PC-9 (cell line): ENCODE data around the gene TNFSF13B. TPM values are rescaled to one million over a fixed set of nuclear protein-coding genes. Genes with fewer than 3 reads are reported as not detected.
"Not testable (repeated sequence)": the region's sequence is repeated elsewhere in the genome, so short reads cannot be mapped to it uniquely, and the experiment has no call there.

ENCODE experiments used
- BruUV-seq: library from RNA; stranded (reverse); fragments of 400-500 nt; replicated peaks from 2 replicates; lab custom pipeline; 2021; lab: Mats Ljungman, UMichigan
- CTCF ChIA-PET: fragments of 300-600 bp; sonication (Branson Sonifier 250); formaldehyde crosslinking; loops from one replicate; lab custom pipeline; 2022; ENCODE audit warnings: antibody characterized with exemption; lab: Charles Lee
- POLR2A ChIA-PET: fragments of 300-600 bp; sonication (Branson Sonifier 250); formaldehyde crosslinking; loops from one replicate; lab custom pipeline; 2022; ENCODE audit warnings: antibody characterized with exemption; ENCODE audit not compliant: unreplicated experiment; lab: Charles Lee
- DNase-seq, 2 experiments: peaks; one replicate each; pipeline versions ENCODE4 v3.0.0 to v3.0.0-alpha.2; 2015 to 2022; ENCODE audit warnings: mixed read lengths in 1 of 2
- H2AFZ ChIP-seq: fragments of 200-600 bp; sonication (generic); 2 replicates; pipeline ENCODE4 v1.8.1; 2017; ENCODE audit warnings: antibody characterized with exemption
- H3F3A ChIP-seq: fragments of 200-600 bp; sonication (generic); 2 replicates; pipeline ENCODE4 v1.8.1; 2017; ENCODE audit warnings: antibody characterized with exemption, mild to moderate bottlenecking, low read depth; ENCODE audit not compliant: insufficient read depth
- H3K27ac ChIP-seq: fragments of 200-600 bp; sonication (generic); 2 replicates; pipeline ENCODE4 v1.6.1; 2016; ENCODE audit warnings: mixed run types
- H3K27me3 ChIP-seq: fragments of 200-600 bp; sonication (generic); 2 replicates; pipeline ENCODE4 v1.6.1; 2016; ENCODE audit warnings: low read depth, mixed run types; ENCODE audit not compliant: insufficient read depth
- H3K36me3 ChIP-seq: fragments of 200-600 bp; sonication (generic); 2 replicates; pipeline ENCODE4 v1.6.1; 2016; ENCODE audit warnings: low read depth, mixed run types
- H3K4me1 ChIP-seq: fragments of 200-600 bp; sonication (generic); replicated peaks from 2 replicates; pipeline ENCODE4 v1.6.1; 2016; ENCODE audit warnings: mixed run types; ENCODE audit not compliant: insufficient read depth
- H3K4me2 ChIP-seq: fragments of 200-600 bp; sonication (generic); 2 replicates; pipeline ENCODE4 v1.6.1; 2017; ENCODE audit warnings: mixed run types
- H3K4me3 ChIP-seq: fragments of 200-600 bp; sonication (generic); 2 replicates; pipeline ENCODE4 v1.6.1; 2016; ENCODE audit warnings: mixed run types
- H3K79me2 ChIP-seq: fragments of 200-600 bp; sonication (generic); 2 replicates; pipeline ENCODE4 v1.6.1; 2017; ENCODE audit warnings: low read depth, mixed run types
- H3K9me2 ChIP-seq: fragments of 200-600 bp; sonication (generic); 2 replicates; pipeline ENCODE4 v1.8.1; 2017; ENCODE audit warnings: mild to moderate bottlenecking; ENCODE audit not compliant: insufficient read depth
- H3K9me3 ChIP-seq: fragments of 200-600 bp; sonication (generic); 2 replicates; pipeline ENCODE4 v1.8.1; 2016; ENCODE audit warnings: low read depth; ENCODE audit not compliant: insufficient read depth
- H4K20me1 ChIP-seq: fragments of 200-600 bp; sonication (generic); 2 replicates; pipeline ENCODE4 v1.8.1; 2017; ENCODE audit not compliant: insufficient read depth
- CTCF ChIP-seq: fragments of 200-600 bp; sonication (generic); conservative IDR thresholded peaks from 2 replicates; pipeline ENCODE4 v1.6.1; 2017; ENCODE audit warnings: mixed run types, antibody characterized with exemption, mild to moderate bottlenecking, moderate library complexity
- EZH2 ChIP-seq: fragments of 200-600 bp; sonication (generic); IDR thresholded peaks from 2 replicates; pipeline ENCODE4 v1.8.0; 2017; ENCODE audit warnings: antibody characterized with exemption, low read depth
- intact Hi-C: fragments of 100-400 bp; cut with micrococcal nuclease; formaldehyde crosslinking; loops from one replicate; pipeline ENCODE4 v1.10.0; 2022; ENCODE audit not compliant: unreplicated experiment
- total RNA-seq: library from RNA; stranded (reverse); gene quantifications from 2 replicates; pipeline ENCODE4 v1.2.3, GENCODE V29; 2021

Gene TNFSF13B
- total RNA-seq, 1 experiment from 2014 or later = 2.0 TPM

GRCh38 chr13:108305655-108306054 is 36.1 kb downstream of the TNFSF13B start:
- intact Hi-C loops = no loop called here
- no TSS peak for BruUV-seq
- Histone ChIP-seq H3K4me2 (no peak overlapping the region), H3F3A (no peaks in the 10 kb centered on the region), H2AFZ (no peak overlapping the region), H3K27ac (no peak overlapping the region), H3K79me2 (no peaks in the 10 kb centered on the region), H3K4me3 (no peak overlapping the region), H3K36me3 (no peaks in the 10 kb centered on the region), H3K9me3 (no peaks in the 10 kb centered on the region), H3K27me3 (no peaks in the 10 kb centered on the region), H3K9me2 (no peaks in the 10 kb centered on the region), H3K4me1 (no peaks in the 10 kb centered on the region), H4K20me1 (no peaks in the 10 kb centered on the region)
- CTCF ChIA-PET = no interaction called here
- TF ChIP-seq EZH2 (no peak), CTCF (no peak)
- POLR2A ChIA-PET = no interaction called here
- DNase-seq = no peak

- no peak overlapping the region for H3K27ac ChIP-seq
- no TSS peak for BruUV-seq
- ChIA-PET CTCF (no interaction called here), POLR2A (no interaction called here)
- no peak overlapping the region for H3K4me2 ChIP-seq
- no peak overlapping the region for H2AFZ ChIP-seq
- H3K36me3 ChIP-seq = no peaks in the 10 kb centered on the region
- peaks cover 2% of the 10 kb centered on the region; the same call in 1 of the 2 replicates for H3K9me3 ChIP-seq
- TF ChIP-seq EZH2 (no peak), CTCF (no peak)
- H3K27me3 ChIP-seq = no peaks in the 10 kb centered on the region
- DNase-seq = no peak
- H3K9me2 ChIP-seq = no peaks in the 10 kb centered on the region
- no peaks in the 10 kb centered on the region for H3K79me2 ChIP-seq
- H3K4me3 ChIP-seq = no peak overlapping the region
- H3F3A ChIP-seq = no peaks in the 10 kb centered on the region
- no peaks in the 10 kb centered on the region for H4K20me1 ChIP-seq
- intact Hi-C loops = no loop called here
- H3K4me1 ChIP-seq = no peaks in the 10 kb centered on the region
Observed at GRCh38 chr13:108306860-108307259, 37.3 kb downstream of the TNFSF13B start.

GRCh38 chr13:108311596-108311995 is 42.1 kb downstream of the TNFSF13B start:
- H3K27me3 ChIP-seq = peaks cover 23% of the 10 kb centered on the region
- H3K9me2 ChIP-seq, H4K20me1 ChIP-seq, H3K4me3 ChIP-seq, H3K27ac ChIP-seq, intact Hi-C loops, CTCF ChIA-PET, H3F3A ChIP-seq, H3K79me2 ChIP-seq, H3K4me1 ChIP-seq, H3K9me3 ChIP-seq, H3K36me3 ChIP-seq, BruUV-seq, POLR2A ChIA-PET, DNase-seq, H2AFZ ChIP-seq, H3K4me2 ChIP-seq: not testable (repeated sequence)

- H3K9me3 ChIP-seq = peaks cover 2% of the 10 kb centered on the region; the same call in 1 of the 2 replicates
- no peak overlapping the region for H3K27ac ChIP-seq
- peaks cover 41% of the 10 kb centered on the region for H3K27me3 ChIP-seq
- no peaks in the 10 kb centered on the region for H3K4me1 ChIP-seq
- intact Hi-C loops = no loop called here
- POLR2A ChIA-PET = no interaction called here
- no peaks in the 10 kb centered on the region for H3K36me3 ChIP-seq
- no peak overlapping the region for H3K4me3 ChIP-seq
- no peaks in the 10 kb centered on the region for H3F3A ChIP-seq
- H3K9me2 ChIP-seq = no peaks in the 10 kb centered on the region
- H3K79me2 ChIP-seq = no peaks in the 10 kb centered on the region
- H3K4me2 ChIP-seq = no peak overlapping the region
- no peak for DNase-seq
- H2AFZ ChIP-seq = no peak overlapping the region
- no peaks in the 10 kb centered on the region for H4K20me1 ChIP-seq
- BruUV-seq = no TSS peak
- CTCF ChIA-PET = no interaction called here
- TF ChIP-seq CTCF (no peak), EZH2 (no peak)
Observed at GRCh38 chr13:108313382-108313781, 43.9 kb downstream of the TNFSF13B start.
